ENCODE results near the gene COMMD7. TPM values are rescaled to one million over a fixed set of nuclear protein-coding genes. Genes with fewer than 3 reads are reported as not detected.

Gene COMMD7
- total and polyA plus RNA-seq, 9 of the 15 experiments (the other 6 are each of a cell fraction or from before 2014, with no cell fraction given) = 11.9 to 69.1 (median 34.7) TPM

- TF ChIP-seq RCOR1 (IDR thresholded peaks at IDR 0.05; ENCODE audit: borderline replicate concordance in 1 of 2, low read depth in 2 of 2, low read length in 2 of 2) (no peak), MYBL2 (IDR thresholded peaks at IDR 0.05; ENCODE audit: low read depth) (no peak), MYBL2 (CRISPR knock-in tag; IDR thresholded peaks at IDR 0.05; ENCODE audit: borderline replicate concordance) (no peak), FOXP4 (CRISPR knock-in tag; IDR thresholded peaks at IDR 0.05; ENCODE audit: borderline replicate concordance) (no peak), SMAD3 (CRISPR knock-in tag; conservative IDR thresholded peaks at IDR 0.05) (no peak), GABPB2 (CRISPR knock-in tag; conservative IDR thresholded peaks at IDR 0.05) (no peak), ZNF551 (CRISPR knock-in tag; IDR thresholded peaks at IDR 0.05) (no peak), TBL1XR1 (IDR thresholded peaks at IDR 0.05; ENCODE audit: low read length in 2 of 2) (no peak), ZHX1 (conservative IDR thresholded peaks at IDR 0.05; ENCODE audit: low read length) (no peak), ETV5 (CRISPR knock-in tag; IDR thresholded peaks at IDR 0.05; ENCODE audit: low read depth) (no peak), ZNF444 (CRISPR knock-in tag; IDR thresholded peaks at IDR 0.05) (no peak), MTA2 (IDR thresholded peaks at IDR 0.05; ENCODE audit: low read depth) (no peak)
These were observed 21.0 kb upstream of the COMMD7 start (continued) for GRCh38 chr20:32764005-32764960.
